Stimulated activated CD4-positive, alpha-beta T cell treated with anti-CD3 and anti-CD28 coated beads, Interleukin-15, amount 100 ng/mL, for 24 hours (primary cell): ENCODE measurements around the gene MEDAG.

ENCODE experiments used
- DNase-seq: peaks from one replicate; pipeline ENCODE4 v3.0.0-alpha.2; 2020

Gene MEDAG

GRCh38 chr13:30910676-30911075 lies 4.6 kb downstream of the MEDAG start:
- no peak for DNase-seq

GRCh38 chr13:30915691-30916541 lies 9.8 kb downstream of the MEDAG start:
- DNase-seq = no peak

- no peak for DNase-seq
Observed at GRCh38 chr13:30916991-30917390, 10.9 kb downstream of the MEDAG start.

- DNase-seq = no peak
Observed at GRCh38 chr13:30918662-30919405, 12.8 kb downstream of the MEDAG start.

- DNase-seq = no peak
Observed at GRCh38 chr13:30920162-30920909, 14.3 kb downstream of the MEDAG start.

GRCh38 chr13:30923418-30923817 lies 17.3 kb downstream of the MEDAG start:
- DNase-seq = no peak

- DNase-seq = no peak
Observed at GRCh38 chr13:30924721-30925120, 18.6 kb downstream of the MEDAG start.

- no peak for DNase-seq
Observed at GRCh38 chr13:30925429-30925828, 19.4 kb downstream of the MEDAG start.

- no peak for DNase-seq
Observed at GRCh38 chr13:30926781-30927180, 20.7 kb downstream of the MEDAG start.

- peak; percentile 11 for DNase-seq
Observed at GRCh38 chr13:30927188-30927587, 21.1 kb downstream of the MEDAG start.

GRCh38 chr13:30927595-30927994 lies 21.5 kb downstream of the MEDAG start:
- peak; percentile 26 for DNase-seq

GRCh38 chr13:30928978-30929377 lies 22.9 kb downstream of the MEDAG start:
- no peak for DNase-seq

- DNase-seq = no peak
Observed at GRCh38 chr13:30932481-30933353, 26.6 kb downstream of the MEDAG start, which contains the start of gene TEX26. Gene TEX26 (plus strand): TSS chr13:30932656. CDS start chr13:30932716, 60 bp downstream.

GRCh38 chr13:30933354-30933670 lies 27.2 kb downstream of the MEDAG start:
- DNase-seq = no peak

- DNase-seq = no peak
Observed at GRCh38 chr13:30934381-30934780, 28.3 kb downstream of the MEDAG start.

- DNase-seq = no peak
Observed at GRCh38 chr13:30934803-30935202, 28.7 kb downstream of the MEDAG start.

- no peak for DNase-seq
Observed at GRCh38 chr13:30936971-30937370, 30.9 kb downstream of the MEDAG start.

GRCh38 chr13:30943881-30944280 lies 37.8 kb downstream of the MEDAG start:
- no peak for DNase-seq

- no peak for DNase-seq
Observed at GRCh38 chr13:30957258-30957943, 51.3 kb downstream of the MEDAG start.

GRCh38 chr13:30959678-30960077 lies 53.6 kb downstream of the MEDAG start:
- no peak for DNase-seq

- DNase-seq = no peak
Observed at GRCh38 chr13:30963791-30964190, 57.7 kb downstream of the MEDAG start.

GRCh38 chr13:30965380-30965779 lies 59.3 kb downstream of the MEDAG start:
- no peak for DNase-seq
